GM12874 (cell line): ENCODE data around the gene DIP2C.

Experiments used
- CTCF ChIP-seq: IDR thresholded peaks from 2 replicates; pipeline ENCODE4 v1.5.1; 2011; ENCODE audit warnings: low read depth, mild to moderate bottlenecking, control low read depth, low read length, moderate library complexity; ENCODE audit not compliant: insufficient read depth

Gene DIP2C

GRCh38 chr10:653991-654646 is 35.3 kb downstream of the DIP2C start:
- TF ChIP-seq CTCF, result no peak

GRCh38 chr10:652233-652632 is 37.2 kb downstream of the DIP2C start:
- TF ChIP-seq CTCF, result no peak

DNA sequence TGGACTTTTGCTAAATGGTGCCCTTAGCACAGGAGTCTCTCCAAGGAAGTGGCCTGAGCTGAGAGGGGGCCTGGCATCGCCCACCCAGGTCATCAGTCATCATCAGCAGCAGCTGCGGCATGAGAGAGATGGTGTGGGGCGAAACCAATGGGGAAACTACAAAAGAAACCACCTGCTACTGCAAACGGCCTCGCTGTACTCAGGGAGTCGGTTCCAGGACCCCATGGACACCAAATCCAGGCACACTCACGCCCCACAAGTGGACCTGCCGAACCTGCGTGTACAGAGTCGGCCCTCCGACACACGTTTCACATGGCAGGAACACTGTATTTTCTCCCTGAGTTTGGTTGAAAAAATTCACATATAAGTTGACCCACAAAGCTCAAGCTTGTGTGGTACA is 37.8 kb downstream of the DIP2C start:
- TF ChIP-seq CTCF, result no peak

DNA sequence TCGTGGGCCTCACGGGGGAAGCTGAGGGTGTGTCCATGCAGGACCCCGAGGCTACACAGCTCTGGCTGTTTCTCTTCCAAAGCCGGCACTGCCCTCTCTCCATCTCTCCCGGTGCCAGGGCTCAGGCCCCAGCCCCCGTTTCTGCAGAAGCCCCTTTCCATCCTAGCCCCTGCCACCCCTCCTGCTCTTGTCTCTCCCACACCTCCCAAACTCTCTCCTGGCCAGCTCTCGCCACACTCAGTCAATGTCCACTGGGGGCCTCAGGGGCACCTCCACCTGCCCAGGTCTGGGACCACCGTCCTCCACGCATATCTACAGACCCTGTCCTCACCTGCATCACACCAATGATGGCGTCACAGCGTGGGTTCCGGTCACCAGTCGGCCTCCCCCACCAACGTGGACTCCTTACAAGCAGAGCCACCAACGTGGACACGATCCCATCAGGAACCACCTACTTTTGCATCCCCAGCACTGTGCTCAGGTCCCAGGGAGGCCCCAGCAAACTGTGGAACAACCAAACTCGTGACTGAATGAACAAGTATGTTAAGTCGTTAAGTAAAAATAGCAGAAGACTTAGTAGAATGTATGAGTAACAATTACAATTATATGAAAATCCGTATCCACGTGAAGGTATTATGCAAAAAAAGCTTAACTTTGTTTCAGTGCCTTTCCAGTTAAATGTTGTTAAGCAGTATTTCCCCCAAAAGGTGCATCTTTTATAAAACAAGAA is 38.4 kb downstream of the DIP2C start:
- no peak for TF ChIP-seq CTCF

DNA sequence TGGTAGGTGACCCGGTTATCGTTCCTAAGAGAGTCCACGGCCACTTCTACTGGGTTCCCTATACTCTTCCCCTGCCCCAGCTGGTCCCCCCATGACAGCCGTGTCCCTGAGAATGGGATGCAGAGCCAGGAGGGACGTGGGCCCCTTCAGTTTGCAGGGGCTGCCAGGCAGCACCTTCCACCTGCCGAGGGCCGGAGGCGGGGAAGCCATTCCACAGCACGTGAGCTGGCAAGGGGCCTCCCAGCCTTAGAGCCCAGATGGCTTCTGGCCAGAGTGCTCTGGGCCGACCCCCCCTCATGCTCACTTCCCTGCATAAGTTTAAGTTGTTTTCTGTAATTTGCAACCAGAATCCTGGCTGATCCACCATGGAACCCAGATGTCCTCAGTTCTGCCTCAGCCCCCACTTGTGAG is 39.0 kb downstream of the DIP2C start:
- TF ChIP-seq CTCF, result no peak

DNA sequence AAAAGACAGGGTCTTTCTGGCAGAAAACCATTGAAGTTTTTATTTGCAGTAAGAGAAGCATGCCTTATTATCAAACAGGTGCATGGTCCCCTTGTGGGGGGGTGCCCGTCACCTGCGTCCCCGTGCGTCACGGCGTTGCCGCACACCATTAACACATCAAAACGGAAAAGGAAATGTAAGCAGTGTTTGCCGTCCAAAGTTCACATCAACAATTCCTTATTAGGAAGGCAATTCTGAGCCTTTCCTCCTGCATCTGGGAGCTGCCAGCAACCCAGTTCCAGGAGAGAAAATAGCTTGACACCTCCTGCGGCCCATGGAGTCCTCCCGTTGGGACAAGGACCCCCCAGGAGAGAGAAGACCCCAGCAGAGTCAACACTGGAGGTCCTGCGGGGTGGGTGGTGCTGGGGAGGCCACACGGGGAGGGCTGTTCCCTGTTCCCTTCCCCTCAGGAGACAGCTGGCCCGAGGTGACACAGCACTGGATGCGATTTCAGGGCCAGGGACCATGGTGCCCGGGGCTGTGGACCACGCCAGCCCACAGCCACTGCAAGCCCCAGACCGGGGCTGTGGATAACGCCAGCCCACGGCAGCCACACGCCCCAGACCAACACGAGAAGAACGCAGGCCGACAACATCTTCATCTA is 39.5 kb downstream of the DIP2C start:
- no peak for TF ChIP-seq CTCF

- no peak for TF ChIP-seq CTCF
Measured at GRCh38 chr10:649445-649797, 40.0 kb downstream of the DIP2C start.
